Stimulated activated CD4-positive, alpha-beta T cell treated with anti-CD3 and anti-CD28 coated beads, Interleukin-2, amount 100 ng/mL, for 4 hours (primary cell): ENCODE data around the gene PRR5L.

Source experiments
- DNase-seq: peaks from one replicate; pipeline ENCODE4 v3.0.0-alpha.2; 2020; ENCODE audit warnings: low read depth

PRR5L gene

DNA sequence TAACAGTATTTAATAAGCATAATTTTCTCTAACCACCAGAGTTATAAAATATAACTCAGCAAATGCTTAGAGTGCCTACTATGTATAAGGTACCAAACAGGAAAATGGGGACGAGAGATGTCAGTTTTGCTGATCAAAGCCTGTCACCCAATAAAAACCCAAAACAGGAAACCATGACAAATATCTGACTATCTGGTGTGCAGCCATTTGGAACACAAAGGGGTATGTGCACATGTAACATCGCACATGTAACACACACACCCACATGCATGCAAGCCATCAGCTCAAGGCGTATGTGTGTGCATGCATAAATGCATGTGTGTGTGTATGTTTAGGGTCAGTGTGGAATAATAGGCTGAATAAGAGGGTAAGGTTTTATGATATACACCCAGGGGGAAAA, 64.2 kb downstream of the PRR5L start:
- DNase-seq: no peak

DNA sequence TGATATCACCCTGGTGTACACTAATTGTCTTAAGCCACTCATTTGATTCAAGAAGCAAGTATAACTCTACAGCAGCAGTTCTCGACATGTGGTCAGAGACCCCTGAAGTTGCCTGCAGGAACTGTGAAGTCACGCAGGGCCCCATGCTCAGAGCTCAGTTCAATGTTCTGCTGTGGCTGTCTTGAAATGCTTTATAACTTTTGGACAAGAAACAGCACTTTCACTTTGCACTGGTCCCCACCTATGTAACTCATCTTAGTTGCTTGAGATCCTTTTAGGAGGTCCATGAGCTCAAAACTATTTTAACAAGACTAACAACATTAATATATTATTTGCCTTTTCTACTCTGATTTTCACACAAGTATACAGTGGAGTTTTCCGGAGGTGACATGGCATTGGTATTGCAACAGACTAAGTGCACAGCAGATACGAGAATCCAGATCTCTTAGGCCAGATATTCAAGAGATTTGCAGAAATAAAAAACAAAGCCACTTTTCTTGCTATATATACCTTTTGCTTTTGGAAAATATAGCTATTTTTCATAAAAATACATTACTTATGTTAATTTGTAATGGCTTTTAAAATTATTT, 64.8 kb downstream of the PRR5L start:
- no peak for DNase-seq

GRCh38 chr11:36361472-36361871, 65.4 kb downstream of the PRR5L start:
- DNase-seq: no peak

DNA sequence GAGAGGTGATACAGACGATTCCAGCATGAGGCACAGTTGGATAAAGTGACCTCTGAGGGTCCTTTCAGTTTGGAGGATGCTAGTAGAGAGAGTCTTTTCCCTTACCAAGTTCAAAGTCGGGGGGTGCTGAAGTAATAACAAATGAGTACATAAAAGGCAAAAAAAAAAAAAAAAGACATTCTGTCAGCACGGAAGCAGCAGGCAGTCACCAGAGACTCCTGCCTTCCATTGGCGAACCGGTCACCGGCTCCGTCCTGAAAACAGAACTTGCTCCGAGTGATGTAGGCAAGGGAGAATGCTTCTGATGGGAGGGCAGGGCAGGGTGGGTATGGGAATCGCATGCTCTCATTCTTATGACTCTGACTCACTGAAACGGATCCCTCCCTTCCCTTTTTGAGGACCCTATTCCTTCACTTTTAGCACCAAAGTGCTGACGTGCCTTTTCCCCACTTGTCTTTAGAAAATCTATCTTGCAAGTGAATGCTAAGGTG, 65.9 kb downstream of the PRR5L start:
- no peak for DNase-seq

DNA sequence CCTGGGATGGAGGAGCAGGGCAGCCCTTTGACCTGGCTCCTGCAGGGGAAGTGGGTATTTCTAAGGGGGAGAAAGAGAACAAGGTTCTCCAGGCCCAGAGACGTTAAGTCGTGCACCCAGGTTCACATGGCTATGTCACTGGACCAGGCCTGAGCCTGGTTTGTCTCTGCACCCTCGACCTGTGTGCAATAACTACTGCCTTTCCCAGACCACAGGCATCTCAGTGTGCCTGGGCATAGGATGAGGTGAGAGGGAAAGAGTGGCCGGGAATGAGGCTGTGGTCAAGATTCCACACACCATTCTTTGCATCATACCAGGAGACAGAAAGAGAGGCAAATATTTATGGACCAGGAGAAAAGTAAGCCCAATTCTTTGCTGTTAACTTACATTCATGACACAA, 66.8 kb downstream of the PRR5L start:
- DNase-seq: no peak

DNA sequence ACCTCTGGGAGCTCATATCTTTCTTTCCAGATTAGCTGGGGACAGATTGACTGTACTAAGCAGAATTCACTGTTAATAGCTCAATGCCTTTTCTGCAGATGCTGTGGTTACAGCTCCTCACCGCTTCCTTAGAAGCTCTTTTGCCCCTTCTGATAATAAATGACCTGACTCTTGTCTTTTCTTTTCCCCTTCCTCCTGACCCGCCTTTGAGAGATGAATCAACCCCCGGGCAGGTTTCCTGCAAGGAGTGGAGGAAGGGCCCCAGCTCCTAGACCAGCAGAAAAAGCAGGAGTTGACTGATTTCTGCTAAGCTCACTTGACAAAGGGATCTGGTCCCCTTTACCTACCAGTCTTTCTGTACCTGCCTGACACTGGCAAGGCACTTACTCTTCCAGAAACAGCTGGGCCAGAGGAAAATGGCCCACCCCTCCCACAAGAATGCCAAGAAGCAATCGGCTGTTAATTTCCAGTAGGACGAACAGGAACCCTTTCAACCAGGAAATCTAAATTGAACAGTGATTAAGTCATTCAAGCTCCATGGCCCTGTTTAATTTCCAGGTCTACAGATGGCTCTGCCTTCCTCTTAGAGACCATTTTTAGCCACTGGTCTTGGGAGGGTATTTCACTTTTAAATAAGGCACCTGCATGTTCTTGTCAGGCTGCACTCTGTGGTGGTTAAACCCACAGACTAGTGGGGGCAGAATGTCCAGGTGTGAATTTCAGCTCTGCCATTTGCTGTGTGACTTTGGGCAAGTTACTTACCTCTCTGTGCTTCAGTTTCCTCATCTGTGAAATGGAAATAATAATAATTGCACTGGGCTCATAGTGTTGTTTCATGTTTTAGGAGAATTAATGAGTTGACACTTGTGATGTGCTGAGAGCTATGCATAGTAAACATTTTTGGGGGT, 67.5 kb downstream of the PRR5L start:
- no peak for DNase-seq

- no peak for DNase-seq
These were observed 68.7 kb downstream of the PRR5L start for GRCh38 chr11:36364551-36365325.

DNA sequence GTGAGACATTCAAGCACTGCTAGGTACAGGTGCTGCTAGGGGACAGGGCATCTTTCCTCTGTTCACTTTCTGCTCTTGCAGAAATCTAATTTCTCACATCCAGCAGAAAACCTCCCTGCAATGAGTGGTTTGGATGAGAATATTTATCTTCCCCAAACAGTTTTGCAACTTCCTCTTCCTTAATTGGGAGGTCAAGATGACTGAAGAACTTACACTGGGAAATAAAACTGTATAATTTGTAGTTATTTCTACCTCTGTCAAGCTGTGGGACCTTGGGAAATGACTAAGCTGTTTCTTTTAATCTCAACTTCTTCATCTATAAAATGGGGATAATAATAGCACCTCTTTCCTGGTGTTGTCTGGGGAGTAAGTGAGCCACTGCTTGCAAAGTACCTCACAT, 69.8 kb downstream of the PRR5L start:
- DNase-seq: no peak

DNA sequence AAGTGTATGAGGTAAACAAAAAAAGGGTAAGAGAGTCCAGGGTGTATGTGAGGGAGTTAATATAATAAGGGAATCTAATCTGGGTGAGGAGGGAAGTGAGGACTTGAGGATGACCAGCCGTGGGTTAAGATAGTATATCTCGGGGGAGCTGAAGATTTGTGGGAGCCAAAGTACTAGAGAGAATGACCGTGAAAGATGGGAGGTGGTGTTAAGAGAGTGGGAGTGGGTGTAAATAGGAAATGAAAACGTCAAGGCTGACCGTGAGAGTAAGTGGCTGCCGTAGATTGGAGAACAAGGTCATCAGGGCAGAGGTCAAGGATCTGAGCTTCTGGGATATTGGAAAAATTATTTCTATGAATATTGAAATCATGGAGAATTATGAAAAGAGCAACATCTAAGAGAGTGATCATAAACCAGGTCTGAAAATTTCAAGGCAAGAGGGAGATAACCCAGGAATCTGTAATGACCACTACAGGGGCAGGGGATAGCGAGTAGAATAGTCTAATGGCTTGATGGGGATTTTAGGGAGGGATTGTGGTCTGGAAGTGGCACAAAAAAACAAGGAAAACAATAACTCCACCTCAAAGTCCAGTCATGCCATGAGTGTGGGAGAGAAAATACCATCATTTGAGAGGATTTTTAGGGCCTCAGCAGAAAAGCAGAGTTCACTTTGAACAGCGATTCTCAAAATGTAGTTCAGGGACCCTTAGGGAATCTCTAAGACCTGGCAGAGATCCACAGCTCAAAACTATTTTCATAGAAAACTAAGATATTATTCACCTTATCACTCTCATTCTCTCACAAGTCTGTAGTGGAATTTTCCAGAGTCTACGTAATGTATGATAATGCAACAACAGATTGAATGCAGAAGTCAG, 72.0 kb downstream of the PRR5L start:
- no peak for DNase-seq

DNA sequence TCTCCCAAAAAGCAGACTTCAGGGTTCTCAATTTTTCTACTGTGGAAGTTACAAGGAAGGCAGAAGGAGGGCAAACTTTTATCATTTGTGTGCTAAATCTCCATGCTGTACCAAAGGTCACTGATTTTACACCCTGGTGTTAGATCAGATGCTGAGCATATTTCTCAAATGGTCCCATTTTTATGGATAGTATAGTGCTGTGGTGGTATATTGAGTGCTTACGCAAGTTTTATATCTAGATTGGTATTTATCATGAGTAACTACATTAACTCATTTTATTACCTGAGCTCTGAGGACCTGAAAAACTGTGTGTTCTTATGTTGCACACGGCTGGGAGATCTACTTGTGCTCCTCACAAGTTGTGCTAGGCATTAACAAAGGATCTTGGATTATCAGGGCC, 75.1 kb downstream of the PRR5L start:
- no peak for DNase-seq

DNA sequence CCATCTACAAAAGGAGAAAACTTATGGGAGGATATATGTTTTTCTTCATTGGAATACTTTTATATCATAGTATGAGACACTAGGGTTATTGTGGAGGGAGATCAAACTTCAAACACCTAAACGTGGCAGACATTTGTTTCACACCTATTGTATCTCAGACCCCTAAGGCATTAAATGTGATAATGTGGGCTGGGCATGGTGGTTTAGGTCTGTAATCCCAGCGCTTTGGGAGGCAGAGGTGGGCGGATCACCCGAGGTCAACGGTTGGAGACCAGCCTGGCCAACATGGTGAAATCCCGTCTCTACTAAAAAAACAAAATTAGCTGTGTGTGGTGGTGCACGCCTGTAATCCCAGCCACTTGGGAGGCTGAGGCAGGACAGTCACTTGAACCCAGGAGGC, 75.5 kb downstream of the PRR5L start:
- no peak for DNase-seq

GRCh38 chr11:36372101-36372771, 76.1 kb downstream of the PRR5L start:
- DNase-seq: no peak

DNA sequence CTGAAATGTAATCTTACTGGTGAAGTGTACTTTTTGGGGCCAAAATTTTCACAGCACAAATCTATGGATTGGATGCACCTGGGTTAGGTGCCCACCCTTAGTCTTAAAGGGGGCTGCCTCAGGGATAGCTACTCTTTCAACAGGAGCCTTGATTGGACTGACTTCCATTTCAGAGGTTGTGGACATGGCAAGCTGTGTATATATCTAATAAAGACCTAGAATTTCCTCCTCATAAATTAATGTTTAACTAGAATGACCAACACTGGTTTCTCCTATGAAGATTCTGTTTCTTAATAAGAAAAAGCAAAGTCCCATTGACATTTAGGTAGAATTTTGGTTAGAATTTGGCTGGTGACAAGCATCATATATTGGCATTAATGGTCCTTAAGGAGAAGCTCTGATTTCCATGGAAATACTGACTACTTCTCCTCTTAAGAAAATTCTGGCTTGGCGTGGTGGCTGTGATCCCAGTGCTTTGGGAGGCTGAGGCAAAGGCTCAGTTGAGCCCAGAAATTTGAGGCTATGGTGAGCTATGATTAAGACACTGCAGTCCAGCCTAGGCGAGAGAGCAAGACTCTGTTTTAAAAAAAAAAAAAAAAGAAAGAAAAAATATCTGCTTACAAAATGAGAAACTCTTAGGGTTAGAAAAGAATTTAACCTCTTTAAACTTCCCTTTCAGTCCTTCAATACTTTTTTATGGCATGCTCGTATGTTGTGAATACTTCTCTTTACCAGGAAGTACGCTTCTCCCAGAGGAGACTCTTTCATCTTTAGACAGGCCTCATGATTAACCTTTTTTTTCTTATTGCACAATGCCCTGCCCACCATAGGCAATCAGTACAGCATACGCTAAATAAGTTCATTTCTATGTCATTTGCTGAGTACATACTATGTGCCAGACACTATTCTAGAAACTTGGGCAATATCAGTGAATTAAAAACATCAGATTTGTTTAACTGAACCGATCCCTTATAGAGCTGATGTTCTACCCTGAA, 77.2 kb downstream of the PRR5L start:
- no peak for DNase-seq

- no peak for DNase-seq
These were observed 78.6 kb downstream of the PRR5L start for GRCh38 chr11:36374726-36375125.

DNA sequence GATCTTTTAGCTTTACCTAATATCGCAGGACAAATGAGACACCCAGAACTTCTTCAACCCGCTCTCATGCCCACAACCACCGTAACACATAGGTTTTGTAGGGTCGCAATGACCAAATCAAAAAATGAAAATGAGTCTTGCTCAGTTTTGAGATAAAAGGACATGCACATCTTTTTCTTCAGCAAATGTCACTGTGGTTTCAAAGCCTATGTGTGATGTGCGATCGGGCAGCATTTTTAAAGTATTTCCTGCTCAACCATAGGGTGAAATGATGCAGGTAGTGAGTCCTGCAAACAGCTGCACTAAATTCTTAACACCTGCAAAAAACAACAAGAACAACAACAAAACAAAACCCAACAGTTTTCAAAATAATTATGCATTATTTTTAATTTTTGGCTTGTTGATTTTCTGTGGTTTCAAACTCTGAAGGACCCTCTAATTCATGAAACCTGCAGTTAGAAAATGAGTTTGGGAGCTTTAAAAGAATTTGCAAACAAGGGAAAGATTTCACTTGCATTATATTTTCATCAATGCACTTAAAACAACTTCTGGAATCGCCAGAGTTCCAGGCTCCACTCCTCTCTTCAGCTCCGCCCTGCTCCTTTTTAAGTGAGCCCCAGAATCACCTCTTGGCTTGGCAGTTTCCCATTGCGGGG, 79.4 kb downstream of the PRR5L start:
- DNase-seq: no peak

- no peak for DNase-seq
These were observed 80.2 kb downstream of the PRR5L start for GRCh38 chr11:36376009-36376887.

DNA sequence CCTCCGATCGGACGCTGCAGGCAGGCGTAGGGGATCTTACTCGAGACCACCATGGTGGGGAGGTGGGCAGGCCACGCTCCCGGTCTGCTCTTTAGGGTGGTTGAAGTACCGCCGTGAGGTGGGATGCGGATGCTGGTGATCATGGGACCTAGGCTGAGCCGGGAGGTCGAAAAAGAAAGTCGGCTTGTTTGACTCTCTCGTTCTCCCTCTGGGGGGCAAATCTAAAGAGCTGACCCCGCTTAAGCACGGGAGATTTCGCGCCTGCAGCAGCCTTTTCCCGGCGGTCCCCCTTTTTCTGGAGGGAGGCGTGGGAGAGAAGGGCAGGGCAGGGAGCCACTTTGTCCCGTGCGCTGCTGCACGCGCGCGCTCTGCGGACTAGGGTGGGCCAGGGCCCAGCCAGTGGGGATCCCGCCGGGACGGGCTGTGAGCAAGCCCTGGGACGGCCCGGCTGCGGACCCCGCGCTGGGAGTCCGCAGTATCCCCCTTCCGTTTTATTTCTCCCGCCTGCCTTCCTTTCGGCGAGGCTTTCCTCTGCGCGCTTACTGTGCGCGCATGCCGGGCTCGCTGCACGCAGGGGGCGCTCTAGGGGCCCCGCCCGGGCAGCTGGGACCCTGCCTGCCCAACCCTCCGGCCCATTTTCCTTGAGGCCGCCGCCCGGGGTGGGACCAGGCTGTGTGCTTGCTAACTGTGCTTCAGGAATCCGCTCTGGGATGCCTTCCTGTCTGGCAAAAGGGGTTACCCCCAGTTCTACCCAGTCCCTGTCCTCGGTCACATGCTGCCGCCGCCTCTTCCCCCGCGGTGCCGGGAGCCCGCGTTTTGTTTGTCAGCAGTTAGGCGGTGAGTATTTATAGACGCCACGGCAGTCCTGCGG, 81.0 kb downstream of the PRR5L start:
- no peak for DNase-seq
